HT1080 (cell line): ENCODE data around the gene ATP1B1. TPM values are rescaled to one million over a fixed set of nuclear protein-coding genes. Genes with fewer than 3 reads are reported as not detected.
"Not testable (repeated sequence)": the region's sequence is repeated elsewhere in the genome, so short reads cannot be mapped to it uniquely, and the experiment has no call there.

Experiments
- DNase-seq: peaks from one replicate; pipeline ENCODE4 v3.0.0-alpha.2; 2015; ENCODE audit warnings: low read depth
- total RNA-seq: library from RNA; depleted of rRNA; stranded (reverse); fragments of >200 nt; shearing (Covaris generic); gene quantifications from 2 replicates; pipeline ENCODE4 v1.2.3, GENCODE V29; 2014

The ATP1B1 gene
- total RNA-seq, 1 experiment from 2014 or later, result 35.9 TPM

- no peak for DNase-seq
These were observed 32.6 kb downstream of the ATP1B1 start for GRCh38 chr1:169138866-169139670.

- DNase-seq, result no peak
These were observed 34.9 kb downstream of the ATP1B1 start for GRCh38 chr1:169141356-169141755.

- no peak for DNase-seq
These were observed 35.6 kb downstream of the ATP1B1 start for GRCh38 chr1:169142129-169142528.

- no peak for DNase-seq
These were observed 36.9 kb downstream of the ATP1B1 start for GRCh38 chr1:169143346-169143745.

GRCh38 chr1:169143984-169144383 is 37.5 kb downstream of the ATP1B1 start:
- DNase-seq, result no peak

GRCh38 chr1:169144941-169145626 is 38.6 kb downstream of the ATP1B1 start:
- DNase-seq, result no peak

GRCh38 chr1:169146576-169147214 is 40.2 kb downstream of the ATP1B1 start:
- no peak for DNase-seq

GRCh38 chr1:169148472-169149252 is 42.2 kb downstream of the ATP1B1 start:
- no peak for DNase-seq

GRCh38 chr1:169149555-169150286 is 43.2 kb downstream of the ATP1B1 start:
- DNase-seq, result no peak

GRCh38 chr1:169150641-169151337 is 44.3 kb downstream of the ATP1B1 start:
- DNase-seq, result no peak

- no peak for DNase-seq
These were observed 44.9 kb downstream of the ATP1B1 start for GRCh38 chr1:169151338-169151837.

- DNase-seq, result no peak
These were observed 49.2 kb downstream of the ATP1B1 start for GRCh38 chr1:169155675-169156074.

GRCh38 chr1:169156580-169156979 is 50.1 kb downstream of the ATP1B1 start:
- no peak for DNase-seq

- DNase-seq, result peak; percentile 17
These were observed 54.5 kb downstream of the ATP1B1 start for GRCh38 chr1:169160845-169161495.

- peak; percentile 44 for DNase-seq
These were observed 55.2 kb downstream of the ATP1B1 start for GRCh38 chr1:169161496-169162194.

- DNase-seq, result peak; percentile 90
These were observed 56.6 kb downstream of the ATP1B1 start for GRCh38 chr1:169163059-169163458.

GRCh38 chr1:169175461-169175860 is 69.0 kb downstream of the ATP1B1 start:
- no peak for DNase-seq

GRCh38 chr1:169179431-169179830 is 72.9 kb downstream of the ATP1B1 start:
- DNase-seq, result not testable (repeated sequence)

- no peak for DNase-seq
These were observed 73.7 kb downstream of the ATP1B1 start for GRCh38 chr1:169180174-169180573.
